ENCODE results near the gene WDR90. TPM values are rescaled to one million over a fixed set of nuclear protein-coding genes. Genes with fewer than 3 reads are reported as not detected.
A peak's percentile ranks its signal among the peaks of the same experiment; 100 is the strongest.

The WDR90 gene
- total and polyA plus RNA-seq, 10 of the 15 experiments (the other 5 are each of a cell fraction or from before 2014, with no cell fraction given): 2.0 to 65.0 (median 16.7) TPM

DNA sequence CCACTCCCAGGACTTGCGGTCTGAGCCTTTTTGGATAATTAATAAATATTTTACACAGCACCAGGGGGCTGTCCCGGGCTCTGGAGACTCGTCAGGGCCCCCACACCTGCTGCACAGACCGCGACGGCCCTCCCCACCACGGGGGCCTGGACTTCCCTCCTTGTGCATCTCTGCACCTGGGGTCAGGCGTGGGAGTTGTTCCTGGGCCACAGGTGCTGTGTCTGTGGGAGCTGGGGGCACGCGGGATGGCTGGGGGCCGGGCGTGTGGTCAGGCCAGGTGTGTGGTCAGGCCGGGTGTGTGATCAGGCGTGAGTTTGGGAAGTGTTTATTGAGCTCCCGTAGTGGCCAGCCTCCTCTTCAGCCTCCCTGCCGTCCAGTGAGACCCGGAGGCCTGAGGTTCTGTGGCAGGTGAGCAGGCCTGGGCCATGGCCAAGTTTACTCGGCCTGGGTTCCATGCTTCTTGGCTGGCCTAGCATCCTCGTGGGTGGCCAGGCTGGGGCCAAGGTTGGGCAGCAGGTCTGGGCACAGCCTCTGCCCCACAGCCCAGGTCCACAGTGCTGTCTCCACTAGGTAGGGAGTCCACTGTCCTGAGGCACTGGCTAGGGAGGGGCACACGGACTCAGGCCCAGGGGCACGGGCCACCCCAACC lies 29.2 kb downstream of the WDR90 start:
- no peak overlapping the region for H3K4me2 ChIP-seq (ENCODE audit: control insufficient read depth, insufficient read depth)
- no peaks in the 10 kb centered on the region for H3K9me3 ChIP-seq (replicated peaks; ENCODE audit: control insufficient read depth, insufficient read depth, low read length)
- H3K36me3 ChIP-seq (ENCODE audit: control insufficient read depth in 2 of 2, insufficient read depth in 2 of 2, low read length in 1 of 2): peaks cover 6 to 7% of the 10 kb centered on the region in 2 experiments; a peak in 2 of 4 replicates
- H3K27me3 ChIP-seq (replicated peaks in 1 of 2; ENCODE audit: control insufficient read depth in 2 of 2, insufficient read depth in 2 of 2, low read length in 1 of 2): no peaks in the 10 kb centered on the region
- no peak for FAIRE-seq
- WGBS (ENCODE audit: insufficient coverage, insufficient replicate concordance, low lambda C conversion rate, missing lambda C conversion rate): 22% methylated on average over 21 of the region's 21 CpGs
- H3K27ac ChIP-seq (ENCODE audit: control insufficient read depth, insufficient read depth): no peak overlapping the region
- H3K4me3 ChIP-seq: no peak overlapping the region
- SMC1A ChIA-PET (ENCODE audit: uncharacterized antibody, unreplicated experiment): no interaction called here
- no peak for DNase-seq (ENCODE audit: low read depth, low spot score)
- POLR2A ChIA-PET: no interaction called here
- peaks cover 13% of the 10 kb centered on the region for H3K4me1 ChIP-seq (ENCODE audit: control insufficient read depth, insufficient read depth, low read length)
- intact Hi-C loops (cut with micrococcal nuclease; ENCODE audit: unreplicated experiment): no loop called here
- RAD21 ChIA-PET (ENCODE audit: unreplicated experiment): interaction anchor here (0.6 kb wide), 1 partner anchor 1043 kb away, joined by 4 read pairs; no protein-coding TSS in a partner anchor
- CTCF ChIA-PET: interaction anchor here (0.9 kb wide), 1 partner anchor 10 kb away, joined by 4 read pairs; the partner anchor contains the start of gene RHOT2
- BruUV-seq (replicated peaks): no TSS peak
- H4K20me1 ChIP-seq (ENCODE audit: control insufficient read depth, insufficient read depth): peaks cover 6% of the 10 kb centered on the region; the same call in 1 of the 2 replicates
- no peak for ATAC-seq
- H3K79me2 ChIP-seq (ENCODE audit: control insufficient read depth, insufficient read depth, low read length): peaks cover 18% of the 10 kb centered on the region
- in situ Hi-C loops (cut with MboI): no loop called here
- no peak overlapping the region for H2AFZ ChIP-seq (ENCODE audit: control insufficient read depth, low read depth, low read length)
- no peak for TF ChIP-seq MYC (IDR thresholded peaks at IDR 0.05; ENCODE audit: insufficient read depth, insufficient read length, insufficient replicate concordance, low read length, severe bottlenecking)
- no peak for TF ChIP-seq EED (IDR thresholded peaks at IDR 0.05; ENCODE audit: low read depth)
- 0 out of 2 replicates have a peak, but pooled peaks have one; percentile 37 for TF ChIP-seq TCF12 (IDR thresholded peaks at IDR 0.05; ENCODE audit: low read depth, low read length)
- TF ChIP-seq POLR2A (IDR thresholded peaks at IDR 0.05; ENCODE audit: low read depth, low read length): peak; percentile 47; the same call in 1 of the 2 replicates
- TF ChIP-seq FOXM1 (IDR thresholded peaks at IDR 0.05; ENCODE audit: low read depth, low read length): no peak
- TF ChIP-seq NFIC (IDR thresholded peaks at IDR 0.05; ENCODE audit: low read depth, low read length): no peak
- TF ChIP-seq ZNF384 (IDR thresholded peaks at IDR 0.05; ENCODE audit: borderline replicate concordance, low read depth, low read length): no peak
- no peak for TF ChIP-seq RELB (IDR thresholded peaks at IDR 0.05; ENCODE audit: low read depth)
- no peak for TF ChIP-seq KAT2A (conservative IDR thresholded peaks at IDR 0.05; ENCODE audit: control insufficient read depth, low read depth, low read length)
- TF ChIP-seq TARDBP (IDR thresholded peaks at IDR 0.05; ENCODE audit: borderline replicate concordance): no peak
- TF ChIP-seq, protein P1, sequence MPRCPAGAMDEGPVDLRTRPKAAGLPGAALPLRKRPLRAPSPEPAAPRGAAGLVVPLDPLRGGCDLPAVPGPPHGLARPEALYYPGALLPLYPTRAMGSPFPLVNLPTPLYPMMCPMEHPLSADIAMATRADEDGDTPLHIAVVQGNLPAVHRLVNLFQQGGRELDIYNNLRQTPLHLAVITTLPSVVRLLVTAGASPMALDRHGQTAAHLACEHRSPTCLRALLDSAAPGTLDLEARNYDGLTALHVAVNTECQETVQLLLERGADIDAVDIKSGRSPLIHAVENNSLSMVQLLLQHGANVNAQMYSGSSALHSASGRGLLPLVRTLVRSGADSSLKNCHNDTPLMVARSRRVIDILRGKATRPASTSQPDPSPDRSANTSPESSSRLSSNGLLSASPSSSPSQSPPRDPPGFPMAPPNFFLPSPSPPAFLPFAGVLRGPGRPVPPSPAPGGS (IDR thresholded peaks at IDR 0.05; ENCODE audit: borderline replicate concordance, insufficient read depth, low read depth, low read length, poor library complexity, severe bottlenecking): no peak
- TF ChIP-seq, protein P2, sequence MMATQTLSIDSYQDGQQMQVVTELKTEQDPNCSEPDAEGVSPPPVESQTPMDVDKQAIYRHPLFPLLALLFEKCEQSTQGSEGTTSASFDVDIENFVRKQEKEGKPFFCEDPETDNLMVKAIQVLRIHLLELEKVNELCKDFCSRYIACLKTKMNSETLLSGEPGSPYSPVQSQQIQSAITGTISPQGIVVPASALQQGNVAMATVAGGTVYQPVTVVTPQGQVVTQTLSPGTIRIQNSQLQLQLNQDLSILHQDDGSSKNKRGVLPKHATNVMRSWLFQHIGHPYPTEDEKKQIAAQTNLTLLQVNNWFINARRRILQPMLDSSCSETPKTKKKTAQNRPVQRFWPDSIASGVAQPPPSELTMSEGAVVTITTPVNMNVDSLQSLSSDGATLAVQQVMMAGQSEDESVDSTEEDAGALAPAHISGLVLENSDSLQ (IDR thresholded peaks at IDR 0.05): no peak
- TF ChIP-seq IKZF1 (conservative IDR thresholded peaks at IDR 0.05): no peak
- no peak for TF ChIP-seq CTCF (IDR thresholded peaks at IDR 0.05 in 2 of 3, conservative IDR thresholded peaks at IDR 0.05 in 1 of 3; ENCODE audit: control insufficient read depth in 2 of 3, extremely low read depth in 1 of 3, insufficient read depth in 1 of 3, low read depth in 3 of 3, low read length in 3 of 3)
- no peak for TF ChIP-seq NRF1 (conservative IDR thresholded peaks at IDR 0.05; ENCODE audit: low read depth, low read length)
- no peak for TF ChIP-seq GABPA (IDR thresholded peaks at IDR 0.05; ENCODE audit: low read depth)
- no peak overlapping the region for H3K9ac ChIP-seq (ENCODE audit: control insufficient read depth, insufficient read depth, low read length)
